ENCODE measurements around the gene IRF3. TPM values are rescaled to one million over a fixed set of nuclear protein-coding genes. Genes with fewer than 3 reads are reported as not detected.

IRF3 gene
- total and polyA plus RNA-seq, 8 donors: 60.2 to 93.6 (median 72.5) TPM

DNA sequence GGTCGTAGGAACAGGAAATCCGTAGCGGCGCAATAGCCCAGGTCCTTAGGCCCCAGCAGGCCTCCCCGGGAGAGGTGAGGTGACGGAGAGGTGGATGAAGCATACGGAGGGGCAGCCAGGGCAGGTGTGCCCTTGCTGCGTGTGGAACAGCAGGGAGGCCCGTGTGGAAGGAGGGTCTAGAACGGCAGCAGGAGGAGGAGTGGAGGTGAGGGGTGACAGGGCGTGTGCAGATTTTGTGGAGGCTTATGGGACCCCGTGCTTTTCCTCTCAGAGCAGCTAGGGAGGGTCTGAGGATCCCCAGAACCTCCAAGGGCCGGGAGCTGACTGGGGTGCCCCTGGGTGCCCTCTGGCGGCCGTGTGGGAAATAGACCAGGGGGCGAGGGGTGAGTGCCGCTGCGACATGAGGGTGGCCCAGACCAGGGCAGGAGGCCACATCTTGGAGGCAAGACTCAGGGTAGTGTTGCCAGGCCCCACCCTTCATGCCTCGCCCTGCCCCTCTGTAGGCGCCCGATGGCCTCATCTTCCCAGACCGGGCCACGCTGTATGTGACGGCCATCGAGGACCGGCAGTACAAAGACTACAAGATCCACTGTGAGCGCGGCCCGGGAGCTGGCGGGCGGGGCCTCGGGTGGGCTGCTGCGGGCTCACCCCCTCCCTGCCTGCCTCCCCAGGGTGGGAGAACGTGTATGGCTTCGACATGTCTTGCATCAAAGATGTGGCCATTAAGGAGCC is 18.8 kb upstream of the IRF3 start:
- no peaks in the 10 kb centered on the region for H3K9me3 ChIP-seq
- intact Hi-C loops (cut with DNase I): no loop called here
- no peak overlapping the region for H3K4me3 ChIP-seq
- ATAC-seq: no peak
- no peak overlapping the region for H3K27ac ChIP-seq
- TF ChIP-seq, protein P1, sequence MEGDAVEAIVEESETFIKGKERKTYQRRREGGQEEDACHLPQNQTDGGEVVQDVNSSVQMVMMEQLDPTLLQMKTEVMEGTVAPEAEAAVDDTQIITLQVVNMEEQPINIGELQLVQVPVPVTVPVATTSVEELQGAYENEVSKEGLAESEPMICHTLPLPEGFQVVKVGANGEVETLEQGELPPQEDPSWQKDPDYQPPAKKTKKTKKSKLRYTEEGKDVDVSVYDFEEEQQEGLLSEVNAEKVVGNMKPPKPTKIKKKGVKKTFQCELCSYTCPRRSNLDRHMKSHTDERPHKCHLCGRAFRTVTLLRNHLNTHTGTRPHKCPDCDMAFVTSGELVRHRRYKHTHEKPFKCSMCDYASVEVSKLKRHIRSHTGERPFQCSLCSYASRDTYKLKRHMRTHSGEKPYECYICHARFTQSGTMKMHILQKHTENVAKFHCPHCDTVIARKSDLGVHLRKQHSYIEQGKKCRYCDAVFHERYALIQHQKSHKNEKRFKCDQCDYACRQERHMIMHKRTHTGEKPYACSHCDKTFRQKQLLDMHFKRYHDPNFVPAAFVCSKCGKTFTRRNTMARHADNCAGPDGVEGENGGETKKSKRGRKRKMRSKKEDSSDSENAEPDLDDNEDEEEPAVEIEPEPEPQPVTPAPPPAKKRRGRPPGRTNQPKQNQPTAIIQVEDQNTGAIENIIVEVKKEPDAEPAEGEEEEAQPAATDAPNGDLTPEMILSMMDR (IDR thresholded peaks at IDR 0.05): peak in 1 of 2 donors; percentile 9
- peaks cover 0 to 7% of the 10 kb centered on the region in 2 donors for H3K27me3 ChIP-seq
- peak in 1 of 4 donors; percentile 79 for DNase-seq
- peaks cover 8 to 30% of the 10 kb centered on the region in 2 donors for H3K4me1 ChIP-seq
- peaks cover 0 to 81% of the 10 kb centered on the region in 2 donors for H3K36me3 ChIP-seq

DNA sequence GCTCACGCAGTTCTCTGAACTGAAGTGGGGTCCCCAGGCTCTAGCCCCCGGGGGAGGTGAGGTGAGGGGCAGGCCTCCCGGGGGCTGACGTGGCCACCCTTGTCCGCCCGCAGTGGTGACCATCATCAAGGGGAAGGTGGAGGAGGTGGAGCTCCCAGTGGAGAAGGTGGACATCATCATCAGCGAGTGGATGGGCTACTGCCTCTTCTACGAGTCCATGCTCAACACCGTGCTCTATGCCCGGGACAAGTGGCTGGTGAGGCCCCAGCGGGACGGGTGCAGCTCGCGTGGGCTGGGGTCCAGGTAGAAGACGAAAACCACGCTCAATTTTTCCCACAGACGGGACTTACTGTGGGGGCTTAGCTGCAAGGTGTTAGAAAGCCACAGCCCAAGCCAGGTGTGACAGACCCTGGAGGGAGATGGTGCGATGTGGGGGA is 18.2 kb upstream of the IRF3 start:
- Histone ChIP-seq H3K36me3 (peaks cover 0 to 81% of the 10 kb centered on the region in 2 donors), H3K4me3 (no peak overlapping the region), H3K27me3 (peaks cover 0 to 1% of the 10 kb centered on the region in 2 donors), H3K4me1 (peaks cover 12 to 30% of the 10 kb centered on the region in 2 donors), H3K27ac (no peak overlapping the region), H3K9me3 (no peaks in the 10 kb centered on the region)
- intact Hi-C loops (cut with DNase I): no loop called here
- DNase-seq: no peak
- TF ChIP-seq, protein P1 (IDR thresholded peaks at IDR 0.05): no peak
- ATAC-seq: no peak

DNA sequence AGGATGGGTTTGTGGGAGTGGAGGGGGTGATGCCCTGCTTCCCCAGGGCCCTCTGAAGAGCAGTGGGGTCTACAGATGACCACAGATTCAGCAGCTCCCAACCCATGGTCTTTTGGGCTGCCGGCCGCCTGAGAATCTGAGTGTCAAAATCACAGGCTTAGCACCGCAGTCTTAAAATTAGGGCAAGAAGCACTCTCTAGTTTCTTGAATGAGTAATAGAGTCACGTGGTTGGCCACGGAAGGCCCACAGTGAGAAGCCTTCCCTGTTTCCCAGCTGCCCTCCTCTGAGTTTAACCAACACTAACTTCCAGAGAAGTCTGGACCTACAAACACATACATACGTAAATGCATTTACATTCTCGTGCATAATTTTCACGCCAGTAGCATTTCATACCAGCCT is 16.6 kb upstream of the IRF3 start:
- intact Hi-C loops (cut with DNase I): no loop called here
- Histone ChIP-seq H3K4me1 (peaks cover 15 to 40% of the 10 kb centered on the region in 2 donors), H3K27me3 (no peaks in the 10 kb centered on the region), H3K36me3 (peaks cover 0 to 69% of the 10 kb centered on the region in 2 donors), H3K9me3 (no peaks in the 10 kb centered on the region), H3K27ac (no peak overlapping the region), H3K4me3 (no peak overlapping the region)
- TF ChIP-seq, protein P1 (IDR thresholded peaks at IDR 0.05): no peak
- DNase-seq (no peak), ATAC-seq (no peak)

DNA sequence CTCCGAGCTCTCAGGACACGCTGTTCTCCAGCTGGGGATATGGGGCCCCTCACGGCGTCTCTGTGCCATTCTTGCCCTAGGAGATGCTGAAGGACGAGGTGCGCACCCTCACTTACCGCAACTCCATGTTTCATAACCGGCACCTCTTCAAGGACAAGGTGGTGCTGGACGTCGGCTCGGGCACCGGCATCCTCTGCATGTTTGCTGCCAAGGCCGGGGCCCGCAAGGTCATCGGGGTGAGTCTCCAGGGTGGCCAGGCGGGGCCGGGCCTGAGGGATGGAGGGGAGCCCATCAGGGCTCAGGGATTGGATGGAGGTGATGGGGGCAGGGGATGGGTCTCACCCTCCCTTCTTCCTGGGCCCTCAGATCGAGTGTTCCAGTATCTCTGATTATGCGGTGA is 16.2 kb upstream of the IRF3 start:
- Histone ChIP-seq H3K4me3 (no peak overlapping the region), H3K36me3 (peaks cover 0 to 65% of the 10 kb centered on the region in 2 donors), H3K27me3 (no peaks in the 10 kb centered on the region), H3K27ac (no peak overlapping the region), H3K9me3 (no peaks in the 10 kb centered on the region), H3K4me1 (peaks cover 15 to 38% of the 10 kb centered on the region in 2 donors)
- ATAC-seq: no peak
- intact Hi-C loops (cut with DNase I): no loop called here
- TF ChIP-seq, protein P1 (IDR thresholded peaks at IDR 0.05): no peak
- DNase-seq: no peak

DNA sequence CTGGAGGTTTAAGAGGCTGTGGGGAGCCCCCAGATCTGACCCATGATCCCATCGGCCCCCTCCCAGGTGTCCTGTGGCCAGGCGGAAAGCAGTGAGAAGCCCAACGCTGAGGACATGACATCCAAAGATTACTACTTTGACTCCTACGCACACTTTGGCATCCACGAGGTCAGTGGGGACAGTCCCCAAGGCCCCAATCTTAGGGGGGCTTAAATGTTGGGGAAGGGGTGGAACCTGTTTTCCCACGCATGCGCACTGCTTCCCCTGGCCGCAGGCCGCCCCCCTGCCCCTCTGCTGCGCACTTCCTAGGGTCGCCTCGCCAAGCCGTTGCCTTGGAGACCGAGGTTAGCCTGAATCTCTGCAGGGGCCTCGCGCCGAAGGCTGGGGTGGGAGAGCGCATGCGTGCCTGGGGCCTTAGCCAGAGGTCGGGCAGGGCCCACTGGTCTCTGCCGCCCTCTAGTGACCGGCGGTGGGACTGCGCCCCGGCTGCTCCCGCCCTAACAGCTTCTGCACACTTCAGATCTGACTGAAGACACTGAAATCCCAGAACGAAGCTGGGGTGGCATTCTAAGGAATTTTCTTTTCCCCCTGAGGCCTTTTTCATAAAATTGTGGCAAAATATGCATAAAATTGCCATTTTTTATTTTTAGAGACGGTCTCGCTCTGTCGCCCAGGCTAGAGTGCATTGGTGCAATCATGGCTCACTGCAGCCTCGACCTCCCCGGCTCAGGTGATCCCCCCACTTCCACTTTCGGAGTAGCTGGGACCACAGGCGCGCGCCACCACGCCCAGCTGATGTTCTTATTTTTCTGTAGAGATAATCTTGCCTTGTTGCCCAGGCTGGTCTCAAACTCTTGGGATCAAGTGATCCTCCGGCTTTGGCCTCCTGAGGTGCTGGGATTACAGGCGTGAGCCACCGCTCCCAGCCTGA is 15.0 kb upstream of the IRF3 start:
- Histone ChIP-seq H3K4me3 (peak overlapping the region in 1 of 2 donors; percentile 20), H3K36me3 (peaks cover 0 to 53% of the 10 kb centered on the region in 2 donors), H3K27me3 (no peaks in the 10 kb centered on the region), H3K27ac (peak overlapping the region; percentile 48 to 65), H3K4me1 (peaks cover 20 to 43% of the 10 kb centered on the region in 2 donors), H3K9me3 (no peaks in the 10 kb centered on the region)
- intact Hi-C loops (cut with DNase I): no loop called here
- ATAC-seq: peak; percentile 36
- DNase-seq: peak; percentile 89 to 98 (median 95)
- TF ChIP-seq, protein P1 (IDR thresholded peaks at IDR 0.05): peak; percentile 99 to 100
